RWPE1 (cell line): ENCODE measurements around the gene MYBPC1.

ENCODE experiments used
- CTCF ChIA-PET: fragments of 350-600 bp; sonication (Branson Sonifier 250); formaldehyde crosslinking; extraction: SDS; loops from one replicate; lab custom pipeline; 2021; lab: Yijun Ruan, JAX
- POLR2A ChIA-PET: fragments of 400-600 bp; formaldehyde crosslinking; extraction: SDS; loops from one replicate; lab custom pipeline; 2020; ENCODE audit warnings: antibody characterized with exemption; ENCODE audit not compliant: low non-redundant PET; lab: Yijun Ruan, JAX
- DNase-seq: peaks from one replicate; pipeline ENCODE4 v3.0.0; 2012; ENCODE audit warnings: low spot score
- H3K27ac ChIP-seq: fragments of 450-650 bp; 2 replicates; pipeline ENCODE4 v1.5.1; 2017
- CTCF ChIP-seq: fragments of 450-650 bp; conservative IDR thresholded peaks from 2 replicates; pipeline ENCODE4 v1.5.1; 2017; ENCODE audit warnings: low read depth, mild to moderate bottlenecking

The MYBPC1 gene

GRCh38 chr12:101694297-101694848 lies 99.6 kb downstream of the MYBPC1 start:
- CTCF ChIA-PET: no interaction called here
- DNase-seq: no peak
- POLR2A ChIA-PET: no interaction called here
- H3K27ac ChIP-seq: no peak overlapping the region
- no peak for TF ChIP-seq CTCF

- TF ChIP-seq CTCF: no peak
- H3K27ac ChIP-seq: no peak overlapping the region
- ChIA-PET CTCF (no interaction called here), POLR2A (no interaction called here)
- DNase-seq: no peak
These were observed 100.2 kb downstream of the MYBPC1 start for GRCh38 chr12:101694986-101695385.

- TF ChIP-seq CTCF: no peak
- no peak overlapping the region for H3K27ac ChIP-seq
- peak; percentile 8 for DNase-seq
- ChIA-PET POLR2A (no interaction called here), CTCF (no interaction called here)
These were observed 100.9 kb downstream of the MYBPC1 start for GRCh38 chr12:101695706-101696105.

GRCh38 chr12:101696251-101697196 lies 101.8 kb downstream of the MYBPC1 start:
- peak overlapping the region; percentile 77; the same call in 1 of the 2 replicates for H3K27ac ChIP-seq
- TF ChIP-seq CTCF: no peak
- CTCF ChIA-PET: no interaction called here
- POLR2A ChIA-PET: no interaction called here
- peak; percentile 2 for DNase-seq

GRCh38 chr12:101697197-101697929 lies 102.6 kb downstream of the MYBPC1 start, which contains the start of gene CHPT1:
Gene CHPT1, plus strand, starts transcription at chr12:101697640. Its CDS starts 222 bp downstream, at chr12:101697862.
- ChIA-PET POLR2A (no interaction called here), CTCF (no interaction called here)
- peak within 1 kb of the TSS; percentile 77 for H3K27ac ChIP-seq
- peak; percentile 43 for DNase-seq
- no peak for TF ChIP-seq CTCF
